Measurements from ENCODE around the gene COL28A1. TPM values are rescaled to one million over a fixed set of nuclear protein-coding genes. Genes with fewer than 3 reads are reported as not detected.

Gene COL28A1
- total and polyA plus RNA-seq, 12 donors, result 0.66 to 16.0 (median 2.8) TPM

DNA sequence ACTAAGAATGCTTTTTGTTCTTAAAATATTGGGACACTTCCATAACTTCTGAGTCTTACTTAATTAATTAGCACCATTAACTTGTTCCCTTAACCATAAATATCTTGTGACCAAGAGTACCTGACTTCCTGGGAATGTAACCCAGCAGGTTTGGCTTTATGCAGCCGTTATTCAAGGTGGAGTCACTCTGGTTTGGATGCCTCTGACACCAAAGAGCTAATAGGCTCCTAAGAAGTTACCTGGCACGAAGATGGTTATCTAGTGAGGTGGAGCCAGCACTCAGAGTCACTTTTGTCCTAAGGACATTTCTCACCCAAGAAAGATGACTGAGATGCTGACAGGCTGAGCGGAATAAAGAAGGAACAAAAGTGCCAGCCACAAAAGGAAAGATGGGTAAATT is 181.0 kb downstream of the COL28A1 start:
- Histone ChIP-seq H3K27ac (no peak overlapping the region), H3K27me3 (no peaks in the 10 kb centered on the region), H3K9me3 (replicated peaks in 1 of 3) (no peaks in the 10 kb centered on the region), H3K4me3 (no peak overlapping the region), H3K36me3 (replicated peaks in 1 of 2) (no peaks in the 10 kb centered on the region), H3K4me1 (replicated peaks in 1 of 2) (no peaks in the 10 kb centered on the region)
- TF ChIP-seq POLR2A (IDR thresholded peaks at IDR 0.05), result no peak
- TF ChIP-seq, protein P1, sequence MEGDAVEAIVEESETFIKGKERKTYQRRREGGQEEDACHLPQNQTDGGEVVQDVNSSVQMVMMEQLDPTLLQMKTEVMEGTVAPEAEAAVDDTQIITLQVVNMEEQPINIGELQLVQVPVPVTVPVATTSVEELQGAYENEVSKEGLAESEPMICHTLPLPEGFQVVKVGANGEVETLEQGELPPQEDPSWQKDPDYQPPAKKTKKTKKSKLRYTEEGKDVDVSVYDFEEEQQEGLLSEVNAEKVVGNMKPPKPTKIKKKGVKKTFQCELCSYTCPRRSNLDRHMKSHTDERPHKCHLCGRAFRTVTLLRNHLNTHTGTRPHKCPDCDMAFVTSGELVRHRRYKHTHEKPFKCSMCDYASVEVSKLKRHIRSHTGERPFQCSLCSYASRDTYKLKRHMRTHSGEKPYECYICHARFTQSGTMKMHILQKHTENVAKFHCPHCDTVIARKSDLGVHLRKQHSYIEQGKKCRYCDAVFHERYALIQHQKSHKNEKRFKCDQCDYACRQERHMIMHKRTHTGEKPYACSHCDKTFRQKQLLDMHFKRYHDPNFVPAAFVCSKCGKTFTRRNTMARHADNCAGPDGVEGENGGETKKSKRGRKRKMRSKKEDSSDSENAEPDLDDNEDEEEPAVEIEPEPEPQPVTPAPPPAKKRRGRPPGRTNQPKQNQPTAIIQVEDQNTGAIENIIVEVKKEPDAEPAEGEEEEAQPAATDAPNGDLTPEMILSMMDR (IDR thresholded peaks at IDR 0.05), result no peak
- DNase-seq, result no peak
- WGBS, 4 donors, result 57 to 69% (median 64%) methylated on average over 3 of the region's 3 CpGs
- intact Hi-C loops (cut with DNase I), result no loop called here

DNA sequence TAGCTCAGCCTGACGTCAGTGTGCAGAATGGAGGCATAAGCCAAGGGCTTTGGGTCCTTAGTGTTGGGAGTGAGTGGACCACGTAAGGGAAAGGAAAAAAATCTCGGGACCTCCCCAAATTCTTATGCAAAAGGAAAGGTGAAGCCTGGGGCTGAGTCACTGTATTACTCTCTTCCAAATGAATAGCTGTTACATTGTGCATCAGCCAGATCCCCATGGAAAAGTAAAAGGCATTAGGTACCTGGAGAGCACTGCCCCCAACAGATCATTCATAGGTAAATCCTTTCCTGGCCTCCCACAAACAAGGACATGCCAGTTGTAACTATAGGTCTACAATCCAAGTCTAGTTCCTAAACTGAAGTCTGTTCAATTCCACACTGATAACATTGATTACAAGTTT is 182.8 kb downstream of the COL28A1 start:
- DNase-seq, result no peak
- intact Hi-C loops (cut with DNase I), result no loop called here
- Histone ChIP-seq H3K27me3 (no peaks in the 10 kb centered on the region), H3K9me3 (replicated peaks in 1 of 3) (no peaks in the 10 kb centered on the region), H3K4me3 (no peak overlapping the region), H3K36me3 (replicated peaks in 1 of 2) (no peaks in the 10 kb centered on the region), H3K4me1 (replicated peaks in 1 of 2) (no peaks in the 10 kb centered on the region), H3K27ac (no peak overlapping the region)
- WGBS, 4 donors, result 68 to 72% (median 70%) methylated on average over 3 of the region's 3 CpGs
- no peak for TF ChIP-seq POLR2A (IDR thresholded peaks at IDR 0.05)
- TF ChIP-seq, protein P1 (IDR thresholded peaks at IDR 0.05), result no peak

DNA sequence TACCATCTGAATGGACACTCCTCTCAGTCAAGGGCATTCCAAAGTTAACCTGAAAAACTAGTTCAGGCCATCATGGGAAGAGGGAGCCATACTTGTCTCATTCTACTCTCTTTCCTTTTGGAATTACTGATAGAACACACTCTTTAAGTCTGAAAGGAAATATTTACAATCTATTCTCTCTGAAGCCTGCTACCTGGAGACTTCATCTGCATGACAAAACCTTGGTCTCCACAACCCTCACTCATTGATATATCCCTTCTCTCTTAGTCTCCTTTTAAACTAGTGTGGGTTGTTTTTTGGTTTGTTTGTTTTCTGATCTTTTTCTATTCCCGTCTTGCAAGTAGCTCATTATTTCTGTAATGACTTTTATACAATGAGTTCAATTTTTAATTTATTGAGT is 183.8 kb downstream of the COL28A1 start:
- Histone ChIP-seq H3K27ac (no peak overlapping the region), H3K9me3 (replicated peaks in 1 of 3) (no peaks in the 10 kb centered on the region), H3K27me3 (no peaks in the 10 kb centered on the region), H3K4me1 (replicated peaks in 1 of 2) (no peaks in the 10 kb centered on the region), H3K36me3 (replicated peaks in 1 of 2) (no peaks in the 10 kb centered on the region), H3K4me3 (no peak overlapping the region)
- intact Hi-C loops (cut with DNase I), result no loop called here
- no peak for TF ChIP-seq POLR2A (IDR thresholded peaks at IDR 0.05)
- TF ChIP-seq, protein P1 (IDR thresholded peaks at IDR 0.05), result no peak
- 0 to 52% (median 0%) methylated on average over 1 of the region's 1 CpG for WGBS, 4 donors
- no peak for DNase-seq

DNA sequence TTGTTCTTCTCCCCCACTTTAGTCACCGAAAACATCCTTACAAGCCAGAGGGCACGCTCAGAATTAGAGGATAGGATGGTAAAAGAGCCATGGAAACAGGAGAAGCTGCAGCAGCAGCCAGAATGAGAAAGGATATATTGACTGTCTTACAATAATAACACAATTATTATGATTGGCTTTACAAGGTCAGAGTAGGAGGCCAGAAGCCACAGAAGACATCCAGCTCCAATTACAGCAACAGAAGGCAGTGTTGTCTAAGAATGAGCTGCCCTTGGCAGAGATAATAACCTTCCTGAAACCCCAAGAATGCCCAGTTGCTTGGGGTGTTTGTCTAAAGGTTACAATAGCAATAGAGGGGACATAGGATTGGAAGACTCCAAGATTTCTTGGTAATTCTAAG is 184.5 kb downstream of the COL28A1 start:
- no peak overlapping the region for H3K27ac ChIP-seq
- no peaks in the 10 kb centered on the region for H3K27me3 ChIP-seq
- H3K4me1 ChIP-seq (replicated peaks in 1 of 2), result no peaks in the 10 kb centered on the region
- no peak for DNase-seq
- no peak overlapping the region for H3K4me3 ChIP-seq
- no peak for TF ChIP-seq POLR2A (IDR thresholded peaks at IDR 0.05)
- TF ChIP-seq, protein P1 (IDR thresholded peaks at IDR 0.05), result no peak
- intact Hi-C loops (cut with DNase I), result no loop called here
- WGBS, 4 donors, result 33 to 63% (median 41%) methylated on average over 2 of the region's 2 CpGs
- H3K9me3 ChIP-seq (replicated peaks in 1 of 3), result no peaks in the 10 kb centered on the region
- H3K36me3 ChIP-seq (replicated peaks in 1 of 2), result no peaks in the 10 kb centered on the region

Data from adrenal gland (tissue), 12 donors.